Activated CD8-positive, alpha-beta memory T cell treated with anti-CD3 and anti-CD28 coated beads, Interleukin-2, amount 10 ng/mL, durations not matched to agents 7 days and 5 days (primary cell): ENCODE data around the gene PIK3R1. TPM values are rescaled to one million over a fixed set of nuclear protein-coding genes. Genes with fewer than 3 reads are reported as not detected.

Source experiments
- ATAC-seq: fragments of 150-1000 bp; cut with Tn5 transposase; one replicate; pipeline ENCODE4 v1.10.0; 2021; ENCODE audit warnings: moderate library complexity
- CTCF ChIA-PET: fragments of 350-600 bp; sonication (Branson Sonifier 250); formaldehyde crosslinking; loops from one replicate; lab custom pipeline; 2021; ENCODE audit warnings: antibody characterized with exemption; lab: Charles Lee
- DNase-seq: peaks from one replicate; pipeline ENCODE4 v3.0.0-alpha.2; 2020
- H3K27ac Mint-ChIP-seq: one replicate; pipeline ENCODE4 v1.8.0; 2021; ENCODE audit warnings: mild to moderate bottlenecking, mixed read lengths
- H3K27me3 Mint-ChIP-seq: one replicate; pipeline ENCODE4 v1.8.0; 2021; ENCODE audit warnings: mixed read lengths
- H3K36me3 Mint-ChIP-seq: one replicate; pipeline ENCODE4 v1.8.0; 2021; ENCODE audit warnings: mild to moderate bottlenecking, mixed read lengths
- H3K4me1 Mint-ChIP-seq: one replicate; pipeline ENCODE4 v1.8.0; 2021; ENCODE audit warnings: mixed read lengths
- H3K4me3 Mint-ChIP-seq: one replicate; pipeline ENCODE4 v1.8.0; 2021; ENCODE audit warnings: mild to moderate bottlenecking, moderate library complexity, mixed read lengths
- H3K9me3 Mint-ChIP-seq: one replicate; pipeline ENCODE4 v1.8.0; 2022; ENCODE audit warnings: low read depth, mixed read lengths
- total RNA-seq, 2 experiments: library from RNA; stranded (reverse); gene quantifications; one replicate each; pipeline ENCODE4 v1.2.3, GENCODE V29; 2021

The PIK3R1 gene
- total RNA-seq, 2 experiments from 2014 or later = 78.4 to 84.7 TPM

DNA sequence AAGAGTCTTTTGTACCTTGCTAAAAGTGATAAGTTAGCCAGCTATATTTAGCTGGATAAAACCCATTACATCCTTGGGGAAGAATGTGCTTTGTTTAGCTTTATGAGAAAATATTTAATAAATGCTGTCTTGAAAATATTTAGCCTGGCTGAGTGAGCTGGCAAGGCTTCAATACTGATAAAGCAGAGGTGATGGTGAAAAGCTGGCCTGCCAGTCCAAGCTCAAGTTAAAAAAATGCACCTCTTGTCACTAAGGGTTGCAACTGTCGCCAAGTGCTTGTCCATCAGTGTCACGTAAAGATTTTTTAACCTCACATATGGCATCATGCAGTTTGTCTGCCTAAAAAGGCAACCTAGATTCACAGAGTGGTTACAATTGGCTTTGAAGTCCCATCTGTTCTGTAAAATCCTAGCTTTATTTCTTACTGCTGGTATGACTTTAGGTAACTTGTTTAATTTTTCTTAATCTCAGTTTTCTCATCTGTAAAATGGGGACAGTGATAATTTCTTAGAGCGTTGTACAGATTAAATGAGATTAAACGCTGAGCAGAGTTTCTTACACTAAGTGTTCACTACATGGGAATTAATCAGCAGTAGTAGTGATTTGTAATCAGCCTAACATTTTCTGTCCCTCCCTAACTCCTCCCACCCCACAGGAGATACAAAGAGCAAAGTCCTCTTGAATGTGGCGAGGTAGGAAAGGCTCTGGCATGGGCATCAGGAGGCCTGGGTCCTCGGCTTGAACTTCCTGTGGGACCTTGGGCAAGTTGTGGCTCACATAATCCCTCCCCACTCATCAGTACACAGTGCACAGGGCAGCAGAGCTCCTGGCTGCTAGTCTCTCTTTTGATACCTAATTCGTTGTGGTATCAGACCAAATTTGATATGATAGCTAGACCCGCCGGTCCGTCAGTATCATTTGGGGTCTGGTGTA, 48.7 kb downstream of the PIK3R1 start:
- no peak for DNase-seq
- H3K4me1 Mint-ChIP-seq = peaks cover 68% of the 10 kb centered on the region
- no peak overlapping the region for H3K27ac Mint-ChIP-seq
- H3K9me3 Mint-ChIP-seq = no peaks in the 10 kb centered on the region
- H3K4me3 Mint-ChIP-seq = no peak overlapping the region
- H3K36me3 Mint-ChIP-seq = peaks cover 7% of the 10 kb centered on the region
- no peaks in the 10 kb centered on the region for H3K27me3 Mint-ChIP-seq
- CTCF ChIA-PET = interaction anchor here (1.3 to 1.5 kb wide), 3 partner anchors 8 to 22 kb away, joined by 3 to 5 read pairs (median 3); no protein-coding TSS in a partner anchor
- ATAC-seq = no peak

DNA sequence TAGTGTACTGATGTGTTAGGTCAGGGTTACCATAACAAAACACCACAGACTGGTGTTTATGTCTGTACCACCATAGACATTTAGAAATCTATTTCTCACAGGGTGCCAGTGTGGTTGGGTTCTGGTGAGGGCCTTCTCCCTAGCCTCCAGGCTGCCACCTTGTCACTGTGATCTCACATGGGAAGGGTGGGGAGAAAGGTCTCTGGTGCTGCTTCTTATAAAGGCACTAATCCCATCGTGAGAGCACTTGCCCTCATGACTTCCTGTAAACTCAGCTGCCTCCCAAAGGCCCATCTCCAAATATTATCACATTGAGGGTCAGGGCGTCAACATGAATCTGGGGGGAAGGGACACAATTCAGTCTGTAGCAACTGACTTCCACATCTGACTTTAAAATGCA, 49.8 kb downstream of the PIK3R1 start:
- ATAC-seq (no peak), DNase-seq (no peak)
- CTCF ChIA-PET = interaction anchor here (1.3 kb wide), 1 partner anchor 21 kb away, joined by 3 read pairs; no protein-coding TSS in a partner anchor
- Mint-ChIP-seq H3K27ac (no peak overlapping the region), H3K27me3 (no peaks in the 10 kb centered on the region), H3K9me3 (no peaks in the 10 kb centered on the region), H3K4me3 (no peak overlapping the region), H3K4me1 (peaks cover 66% of the 10 kb centered on the region), H3K36me3 (peaks cover 6% of the 10 kb centered on the region)

DNA sequence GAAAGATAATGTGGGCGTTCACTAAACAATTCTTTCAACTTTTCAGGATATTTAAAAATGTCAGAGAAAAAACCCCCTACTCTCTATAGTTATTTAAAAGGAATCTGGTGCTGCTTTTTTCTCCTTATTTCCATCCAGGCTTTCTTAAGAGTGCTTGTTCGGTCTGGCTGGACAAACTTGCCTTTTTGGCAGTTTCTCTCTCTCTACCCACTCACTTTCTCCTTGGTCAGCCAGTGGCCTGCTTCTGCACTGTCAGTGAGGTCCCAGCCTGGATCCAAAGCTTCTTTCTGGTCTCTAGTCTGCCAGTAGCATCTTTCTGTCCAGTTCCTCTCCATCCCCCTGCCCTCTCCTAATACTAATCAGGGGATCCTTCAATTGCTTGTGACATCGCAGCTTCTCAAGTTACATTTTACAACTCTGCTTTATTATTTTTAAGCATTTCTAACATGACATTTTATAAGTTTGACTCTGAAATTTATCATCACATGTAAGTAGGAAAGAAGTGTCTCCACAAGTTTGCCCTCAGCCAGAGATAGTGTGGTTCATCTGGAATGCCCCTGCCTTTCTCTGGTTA, 50.4 kb downstream of the PIK3R1 start:
- DNase-seq (no peak), ATAC-seq (no peak)
- CTCF ChIA-PET = no interaction called here
- H3K4me1 Mint-ChIP-seq = peaks cover 66% of the 10 kb centered on the region
- no peak overlapping the region for H3K4me3 Mint-ChIP-seq
- H3K36me3 Mint-ChIP-seq = peaks cover 6% of the 10 kb centered on the region
- no peaks in the 10 kb centered on the region for H3K9me3 Mint-ChIP-seq
- H3K27me3 Mint-ChIP-seq = no peaks in the 10 kb centered on the region
- peak overlapping the region; percentile 71 for H3K27ac Mint-ChIP-seq

DNA sequence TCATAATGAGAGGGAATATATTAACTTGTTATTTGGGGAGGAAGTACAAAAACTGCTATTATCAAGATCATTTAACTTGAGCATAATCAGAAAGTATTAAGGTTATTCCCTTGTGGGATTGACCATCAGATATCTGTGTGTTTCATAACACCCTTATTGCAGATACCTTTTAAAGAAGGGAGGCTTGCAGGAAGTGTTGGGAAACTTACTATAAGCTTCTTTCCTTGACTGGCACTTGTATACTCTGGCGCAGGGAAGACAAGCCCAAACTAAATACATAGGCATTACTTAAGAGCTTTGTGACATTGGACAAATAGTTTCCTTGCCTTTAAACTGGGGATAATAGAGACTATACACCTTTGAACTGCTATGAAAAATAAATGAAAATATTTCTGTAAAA, 50.9 kb downstream of the PIK3R1 start:
- Mint-ChIP-seq H3K4me3 (no peak overlapping the region), H3K9me3 (no peaks in the 10 kb centered on the region), H3K36me3 (peaks cover 6% of the 10 kb centered on the region), H3K27me3 (no peaks in the 10 kb centered on the region), H3K27ac (peak overlapping the region; percentile 52), H3K4me1 (peaks cover 70% of the 10 kb centered on the region)
- DNase-seq = no peak
- CTCF ChIA-PET = interaction anchor here (1.2 to 1.9 kb wide), 4 partner anchors 11 to 51 kb away, joined by 3 to 6 read pairs (median 3); partner anchors contain the start of gene PIK3R1
- ATAC-seq = no peak

DNA sequence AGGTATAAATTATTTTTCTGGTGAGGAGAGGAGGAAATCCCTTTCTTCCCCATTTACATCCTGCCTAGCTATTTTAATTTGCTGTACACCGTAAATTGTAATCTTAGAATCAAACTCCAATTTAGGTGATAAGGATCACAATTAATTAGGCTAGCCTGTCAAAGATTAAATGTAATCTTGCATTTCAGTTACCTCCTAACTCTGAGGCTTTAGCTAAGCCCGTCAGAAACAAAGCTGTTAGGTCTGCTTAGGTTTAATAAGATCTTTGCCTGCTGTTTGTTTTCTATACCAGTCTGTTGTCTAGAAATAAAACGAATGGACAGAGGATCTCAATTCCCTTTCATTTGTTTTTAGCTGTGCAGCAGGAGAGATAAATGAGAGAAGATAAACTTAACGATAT, 51.5 kb downstream of the PIK3R1 start:
- ATAC-seq (no peak), DNase-seq (no peak)
- peak overlapping the region; percentile 29 for H3K27ac Mint-ChIP-seq
- H3K27me3 Mint-ChIP-seq = no peaks in the 10 kb centered on the region
- CTCF ChIA-PET = interaction anchor here (1.2 to 1.9 kb wide), 5 partner anchors 9 to 52 kb away, joined by 3 to 6 read pairs (median 3); partner anchors contain the start of gene PIK3R1
- peaks cover 6% of the 10 kb centered on the region for H3K36me3 Mint-ChIP-seq
- peaks cover 68% of the 10 kb centered on the region for H3K4me1 Mint-ChIP-seq
- no peak overlapping the region for H3K4me3 Mint-ChIP-seq
- H3K9me3 Mint-ChIP-seq = no peaks in the 10 kb centered on the region

DNA sequence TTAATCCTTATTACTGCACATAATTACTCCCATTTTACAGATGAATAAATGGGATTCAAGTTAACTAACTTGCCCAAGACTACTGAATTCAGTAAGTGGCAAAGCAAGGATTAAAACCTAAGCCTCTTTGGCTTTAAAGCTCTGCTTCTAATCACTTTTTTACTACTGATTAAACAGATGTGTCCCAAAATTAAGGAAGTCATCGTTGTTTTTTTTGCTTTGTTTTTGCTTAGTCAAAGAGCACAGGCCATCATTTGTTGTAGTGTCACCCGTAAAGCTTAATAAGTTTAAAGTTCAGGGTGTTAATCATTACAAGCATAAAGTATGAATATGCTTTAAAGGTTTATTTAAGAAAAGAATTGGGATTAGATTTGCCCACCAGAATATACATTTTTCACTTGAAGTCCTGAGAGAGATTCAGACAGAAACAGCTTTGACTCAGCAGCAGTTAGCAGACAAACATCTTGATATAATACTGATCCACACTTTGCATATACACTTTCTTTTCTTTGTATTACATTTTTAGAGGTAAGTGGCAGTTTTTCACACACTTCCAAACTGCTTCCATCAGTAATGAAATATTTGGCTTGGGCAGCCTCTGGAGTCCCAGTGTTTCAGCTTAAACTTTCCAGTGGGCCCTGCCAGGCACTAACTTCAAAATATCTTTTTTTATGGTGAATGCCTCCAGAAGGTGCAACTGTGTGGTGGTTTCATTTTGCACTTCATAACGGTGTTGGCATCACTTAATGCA, 52.7 kb downstream of the PIK3R1 start:
- H3K4me1 Mint-ChIP-seq = peaks cover 75% of the 10 kb centered on the region
- H3K27me3 Mint-ChIP-seq = no peaks in the 10 kb centered on the region
- H3K9me3 Mint-ChIP-seq = no peaks in the 10 kb centered on the region
- H3K36me3 Mint-ChIP-seq = peaks cover 6% of the 10 kb centered on the region
- ATAC-seq = peak; percentile 50
- H3K27ac Mint-ChIP-seq = peak overlapping the region; percentile 61
- DNase-seq = no peak
- CTCF ChIA-PET = interaction anchor here (0.8 to 4.8 kb wide), 7 partner anchors 10 to 166 kb away, joined by 3 to 27 read pairs (median 3); partner anchors contain the start of gene PIK3R1
- peak overlapping the region; percentile 55 for H3K4me3 Mint-ChIP-seq

DNA sequence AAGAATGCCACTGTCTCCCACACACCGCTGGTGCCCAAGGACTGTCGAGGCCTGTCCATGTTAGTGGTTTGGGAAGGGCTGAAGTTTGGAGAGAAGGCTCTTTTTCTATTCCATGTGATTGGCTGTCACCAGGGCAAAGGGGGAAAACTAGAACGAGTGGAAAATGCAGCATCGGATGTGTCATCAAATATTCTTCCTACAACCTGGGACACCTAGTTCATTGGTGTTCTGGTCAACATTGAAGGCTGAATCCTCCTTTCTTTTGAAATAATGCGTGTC, 53.2 kb downstream of the PIK3R1 start:
- Mint-ChIP-seq H3K27ac (peak overlapping the region; percentile 61), H3K4me1 (peaks cover 79% of the 10 kb centered on the region), H3K36me3 (peaks cover 8% of the 10 kb centered on the region), H3K4me3 (peak overlapping the region; percentile 55), H3K27me3 (no peaks in the 10 kb centered on the region), H3K9me3 (no peaks in the 10 kb centered on the region)
- ATAC-seq (peak; percentile 25), DNase-seq (no peak)
- CTCF ChIA-PET = interaction anchor here (0.9 to 4.8 kb wide), 5 partner anchors 11 to 166 kb away, joined by 3 to 27 read pairs (median 5); partner anchors contain the start of gene PIK3R1

DNA sequence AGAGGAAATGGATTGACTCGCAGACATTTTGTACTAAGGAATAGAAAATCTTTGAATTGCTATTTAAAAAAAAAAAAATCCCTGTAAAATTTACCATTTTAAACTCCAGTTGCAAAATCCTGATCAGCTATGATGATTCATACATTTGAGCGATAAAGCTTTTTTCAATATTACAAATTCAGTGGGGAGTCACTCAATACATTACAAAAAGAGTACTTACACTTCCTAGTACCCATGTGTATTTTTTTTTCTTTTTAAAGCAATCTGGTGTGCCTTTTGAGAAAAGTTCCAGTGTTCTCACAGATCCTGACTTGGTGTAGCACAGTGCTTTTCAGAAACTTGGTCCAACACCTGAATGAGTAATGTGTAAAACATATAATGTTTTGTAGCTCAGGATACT, 54.3 kb downstream of the PIK3R1 start:
- peak overlapping the region; percentile 30 for H3K4me3 Mint-ChIP-seq
- H3K4me1 Mint-ChIP-seq = peaks cover 83% of the 10 kb centered on the region

DNA sequence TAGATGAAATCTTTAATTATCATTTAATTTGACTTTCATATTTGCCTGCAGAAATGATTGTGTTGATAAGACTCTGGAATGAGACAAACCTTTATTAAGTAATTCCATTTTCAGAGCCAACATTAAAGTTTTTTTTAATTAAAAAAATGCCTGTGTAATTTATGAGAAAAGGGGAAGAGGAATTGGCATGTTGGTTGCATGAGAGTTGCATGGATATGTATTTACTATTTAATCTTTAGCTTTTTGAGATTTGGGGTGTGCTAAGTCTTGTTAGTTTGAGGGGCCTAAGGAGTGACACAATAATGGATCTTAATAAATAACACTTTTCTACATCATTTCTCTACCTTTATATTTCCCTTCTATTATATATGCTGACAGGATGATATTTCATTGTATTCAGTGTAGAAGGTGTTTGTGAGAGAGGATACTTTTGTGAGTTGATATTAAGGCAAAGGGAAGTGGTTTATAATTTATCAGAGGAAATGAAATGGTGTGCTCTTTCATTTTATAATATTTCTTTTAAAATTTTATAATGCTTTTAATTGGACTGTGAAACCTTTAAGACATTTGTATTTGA, 54.9 kb downstream of the PIK3R1 start:
- peaks cover 83% of the 10 kb centered on the region for H3K4me1 Mint-ChIP-seq
- peaks cover 20% of the 10 kb centered on the region for H3K36me3 Mint-ChIP-seq
- peak overlapping the region; percentile 65 for H3K27ac Mint-ChIP-seq
- CTCF ChIA-PET = interaction anchor here (0.9 to 4.8 kb wide), 9 partner anchors 10 to 1048 kb away, joined by 4 to 27 read pairs (median 5); partner anchors contain the start of gene PIK3R1
- no peaks in the 10 kb centered on the region for H3K27me3 Mint-ChIP-seq
- no peaks in the 10 kb centered on the region for H3K9me3 Mint-ChIP-seq
- no peak for ATAC-seq
- no peak for DNase-seq
- H3K4me3 Mint-ChIP-seq = no peak overlapping the region

More for the DNA sequence above, 54.3 kb downstream of the PIK3R1 start:
- no peak for ATAC-seq
- Mint-ChIP-seq H3K36me3 (peaks cover 15% of the 10 kb centered on the region), H3K27me3 (no peaks in the 10 kb centered on the region), H3K9me3 (no peaks in the 10 kb centered on the region), H3K27ac (peak overlapping the region; percentile 68)
- no peak for DNase-seq
- CTCF ChIA-PET = interaction anchor here (0.9 to 4.8 kb wide), 8 partner anchors 10 to 164 kb away, joined by 3 to 27 read pairs (median 5); partner anchors contain the start of gene PIK3R1

DNA sequence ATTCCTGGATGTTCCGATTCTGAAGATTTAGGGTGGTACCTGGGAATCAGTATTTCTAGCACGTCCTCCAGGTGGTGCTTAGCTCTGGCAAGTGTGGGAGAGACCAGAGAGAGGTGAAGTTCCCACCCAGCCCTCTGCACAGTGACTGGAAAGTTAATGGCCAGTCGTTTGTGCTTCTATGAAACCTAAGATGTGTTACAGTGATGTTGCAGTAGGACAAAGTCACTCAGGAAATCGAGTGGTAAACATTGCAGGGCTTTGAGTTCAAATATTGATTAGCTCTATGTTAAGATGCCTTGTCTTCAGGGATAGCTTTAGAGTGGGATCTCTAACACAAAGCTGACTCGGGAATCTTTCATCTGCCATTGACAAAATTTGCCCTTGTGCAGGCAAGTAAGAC, 55.6 kb downstream of the PIK3R1 start:
- Mint-ChIP-seq H3K36me3 (peaks cover 19% of the 10 kb centered on the region), H3K4me3 (no peak overlapping the region), H3K27me3 (no peaks in the 10 kb centered on the region), H3K9me3 (no peaks in the 10 kb centered on the region), H3K4me1 (peaks cover 83% of the 10 kb centered on the region), H3K27ac (no peak overlapping the region)
- ATAC-seq (no peak), DNase-seq (no peak)
- CTCF ChIA-PET = interaction anchor here (0.9 to 4.8 kb wide), 9 partner anchors 11 to 1049 kb away, joined by 4 to 27 read pairs (median 7); partner anchors contain the start of gene PIK3R1

DNA sequence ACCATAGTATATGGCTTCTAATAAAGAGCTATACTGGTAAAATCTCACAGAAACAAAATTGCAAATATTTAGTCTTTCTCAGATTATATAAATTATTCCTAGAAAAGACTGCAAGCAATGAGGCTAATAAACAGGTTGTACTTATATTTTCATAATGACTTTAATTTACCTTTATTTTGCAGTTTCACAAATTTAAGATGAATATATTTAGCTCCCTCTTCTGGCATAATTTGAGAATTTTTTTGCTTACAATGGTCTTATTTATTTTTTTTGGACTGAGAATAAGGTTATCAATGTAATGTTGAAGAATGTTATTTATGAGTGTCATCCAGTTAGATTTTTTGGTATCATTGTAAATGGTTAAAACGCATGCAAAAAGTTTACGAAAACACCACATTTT, 56.7 kb downstream of the PIK3R1 start:
- Mint-ChIP-seq H3K27ac (peak overlapping the region; percentile 71), H3K4me1 (peaks cover 82% of the 10 kb centered on the region), H3K4me3 (no peak overlapping the region), H3K9me3 (no peaks in the 10 kb centered on the region), H3K27me3 (no peaks in the 10 kb centered on the region), H3K36me3 (peaks cover 29% of the 10 kb centered on the region)
- DNase-seq (no peak), ATAC-seq (no peak)
- CTCF ChIA-PET = interaction anchor here (0.6 to 4.8 kb wide), 24 partner anchors 9 to 1065 kb away, joined by 3 to 27 read pairs (median 3); partner anchors contain the start of gene PIK3R1

DNA sequence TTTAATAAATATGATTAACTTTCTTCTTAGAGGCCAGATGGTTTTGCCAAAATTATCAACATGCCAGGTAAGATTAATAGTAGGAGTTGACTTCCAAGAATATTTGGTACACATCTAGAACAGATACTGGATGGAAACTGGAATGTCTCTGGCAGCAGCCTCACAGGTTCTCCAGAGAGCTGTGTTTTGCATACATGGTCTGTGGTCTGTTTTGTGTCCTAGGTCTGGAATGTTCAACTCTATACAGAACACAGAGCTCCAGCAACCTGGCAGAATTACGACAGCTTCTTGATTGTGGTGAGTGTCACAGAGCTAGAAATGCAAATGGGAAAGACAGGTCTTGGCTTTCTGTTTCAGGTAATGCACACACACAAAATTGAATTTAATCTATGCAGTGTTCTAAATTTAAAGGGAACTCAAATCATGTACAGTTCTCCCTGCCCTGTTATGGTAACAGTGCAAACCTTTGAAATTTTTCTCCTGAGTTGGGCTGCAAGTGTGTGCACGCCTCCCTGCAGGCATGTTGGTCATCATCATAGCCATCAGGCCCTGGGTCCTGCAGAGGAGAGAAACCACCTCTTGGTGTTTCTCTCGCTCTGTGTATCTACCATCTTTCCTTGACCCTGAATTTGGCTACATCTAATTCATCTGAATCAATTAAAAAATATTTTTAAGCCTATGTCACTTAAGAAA, 58.3 kb downstream of the PIK3R1 start:
- Mint-ChIP-seq H3K4me3 (no peak overlapping the region), H3K27me3 (no peaks in the 10 kb centered on the region), H3K4me1 (peaks cover 84% of the 10 kb centered on the region), H3K36me3 (peaks cover 40% of the 10 kb centered on the region), H3K9me3 (no peaks in the 10 kb centered on the region), H3K27ac (peak overlapping the region; percentile 95)
- CTCF ChIA-PET = interaction anchor here (2.0 to 2.5 kb wide), 2 partner anchors 10 to 13 kb away, joined by 9 to 12 read pairs; no protein-coding TSS in a partner anchor
- ATAC-seq (no peak), DNase-seq (no peak)
